ENCODE data around the gene FBXO8.

The FBXO8 gene

DNA sequence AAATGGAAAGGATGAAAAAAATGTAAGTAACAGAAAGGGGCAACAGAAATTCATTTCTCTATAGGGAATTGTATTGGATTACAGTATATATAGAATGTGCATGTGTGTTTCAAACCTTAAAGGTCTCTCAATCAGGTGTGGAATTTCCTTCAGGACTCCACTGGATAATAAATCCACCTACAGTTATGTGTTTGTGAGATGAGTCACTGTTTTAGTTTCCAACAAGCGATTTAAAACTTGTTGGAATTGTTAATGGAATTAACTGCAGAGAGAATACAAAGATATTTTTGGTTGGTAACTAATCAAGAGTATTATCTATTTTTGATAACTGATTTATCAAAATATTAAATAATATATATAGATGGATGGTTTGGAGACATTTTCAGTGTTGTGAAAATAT lies 33.1 kb upstream of the FBXO8 start:
- no peak for DNase-seq (ENCODE audit: low spot score)
- H3K4me3 ChIP-seq (ENCODE audit: severe bottlenecking): no peak overlapping the region
- peaks cover 37% of the 10 kb centered on the region for H3K36me3 ChIP-seq (ENCODE audit: low read depth)
- H3K9me3 ChIP-seq (ENCODE audit: severe bottlenecking): no peaks in the 10 kb centered on the region
- no peaks in the 10 kb centered on the region for H3K27me3 ChIP-seq (ENCODE audit: insufficient read depth, poor library complexity, severe bottlenecking)
- TF ChIP-seq CTCF (IDR thresholded peaks at IDR 0.05; ENCODE audit: poor library complexity, severe bottlenecking): no peak
- H3K4me1 ChIP-seq (ENCODE audit: insufficient read depth, poor library complexity, severe bottlenecking): peaks cover 22% of the 10 kb centered on the region
- ATAC-seq (ENCODE audit: low read depth): 0 out of 3 replicates have a peak, but pooled peaks have one; percentile 45
- peak overlapping the region; percentile 9 for H3K27ac ChIP-seq (ENCODE audit: poor library complexity, severe bottlenecking)

GRCh38 chr4:174314770-174315169 lies 31.3 kb upstream of the FBXO8 start:
- peaks cover 51% of the 10 kb centered on the region for H3K36me3 ChIP-seq (ENCODE audit: low read depth)
- TF ChIP-seq CTCF (IDR thresholded peaks at IDR 0.05; ENCODE audit: poor library complexity, severe bottlenecking): no peak
- H3K9me3 ChIP-seq (ENCODE audit: severe bottlenecking): no peaks in the 10 kb centered on the region
- H3K4me1 ChIP-seq (ENCODE audit: insufficient read depth, poor library complexity, severe bottlenecking): peaks cover 22% of the 10 kb centered on the region
- DNase-seq (ENCODE audit: low spot score) (no peak), ATAC-seq (ENCODE audit: low read depth) (peak; percentile 63)
- H3K27me3 ChIP-seq (ENCODE audit: insufficient read depth, poor library complexity, severe bottlenecking): no peaks in the 10 kb centered on the region
- H3K4me3 ChIP-seq (ENCODE audit: severe bottlenecking): no peak overlapping the region
- no peak overlapping the region for H3K27ac ChIP-seq (ENCODE audit: poor library complexity, severe bottlenecking)

DNA sequence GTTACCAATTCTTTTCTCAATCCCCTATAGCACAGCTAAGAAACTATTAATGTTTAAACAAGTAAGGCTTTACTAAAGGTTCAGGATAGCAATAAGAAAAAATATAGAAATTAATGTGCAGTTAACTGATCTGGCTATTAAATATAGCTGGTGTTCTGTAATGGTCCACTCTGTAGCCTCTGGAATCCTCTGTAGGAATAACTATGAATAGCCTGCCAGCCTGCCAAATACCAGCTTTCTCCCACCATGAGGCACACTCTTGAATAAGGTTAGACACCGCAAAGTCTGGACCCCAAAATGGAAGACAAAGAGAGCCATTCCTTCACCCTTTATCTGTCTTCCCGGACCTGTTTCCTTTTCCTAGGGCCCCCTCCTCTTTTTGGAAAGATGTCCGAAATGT lies 30.8 kb upstream of the FBXO8 start:
- Histone ChIP-seq H3K36me3 (ENCODE audit: low read depth) (peaks cover 48% of the 10 kb centered on the region), H3K4me3 (ENCODE audit: severe bottlenecking) (no peak overlapping the region), H3K9me3 (ENCODE audit: severe bottlenecking) (no peaks in the 10 kb centered on the region), H3K27me3 (ENCODE audit: insufficient read depth, poor library complexity, severe bottlenecking) (no peaks in the 10 kb centered on the region), H3K27ac (ENCODE audit: poor library complexity, severe bottlenecking) (no peak overlapping the region), H3K4me1 (ENCODE audit: insufficient read depth, poor library complexity, severe bottlenecking) (peaks cover 22% of the 10 kb centered on the region)
- DNase-seq (ENCODE audit: low spot score): no peak
- ATAC-seq (ENCODE audit: low read depth): no peak
- no peak for TF ChIP-seq CTCF (IDR thresholded peaks at IDR 0.05; ENCODE audit: poor library complexity, severe bottlenecking)

DNA sequence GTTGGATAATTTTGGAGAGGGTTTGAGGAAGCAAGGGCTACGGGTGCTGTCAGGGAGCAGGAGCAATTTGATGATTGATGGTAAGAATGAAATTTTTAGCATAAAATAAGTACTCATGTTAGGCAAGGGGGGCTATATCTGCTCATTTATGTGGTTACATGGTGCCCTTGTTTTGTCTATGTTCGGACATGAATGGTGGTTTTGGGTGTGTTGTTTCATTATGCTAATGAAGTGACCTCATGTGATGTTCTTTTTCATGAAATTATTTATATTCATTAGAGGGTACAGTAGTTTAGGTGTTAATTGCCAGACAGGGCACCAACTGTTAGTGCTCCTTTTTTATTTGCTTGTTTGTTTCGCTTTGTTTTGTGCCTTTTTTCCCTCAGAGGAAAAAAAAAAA lies 29.5 kb upstream of the FBXO8 start:
- DNase-seq (ENCODE audit: low spot score): no peak
- peaks cover 22% of the 10 kb centered on the region for H3K4me1 ChIP-seq (ENCODE audit: insufficient read depth, poor library complexity, severe bottlenecking)
- ATAC-seq (ENCODE audit: low read depth): no peak
- H3K9me3 ChIP-seq (ENCODE audit: severe bottlenecking): no peaks in the 10 kb centered on the region
- TF ChIP-seq CTCF (IDR thresholded peaks at IDR 0.05; ENCODE audit: poor library complexity, severe bottlenecking): no peak
- H3K4me3 ChIP-seq (ENCODE audit: severe bottlenecking): no peak overlapping the region
- H3K36me3 ChIP-seq (ENCODE audit: low read depth): peaks cover 42% of the 10 kb centered on the region
- H3K27ac ChIP-seq (ENCODE audit: poor library complexity, severe bottlenecking): no peak overlapping the region
- H3K27me3 ChIP-seq (ENCODE audit: insufficient read depth, poor library complexity, severe bottlenecking): no peaks in the 10 kb centered on the region

GRCh38 chr4:174307694-174308093 lies 24.2 kb upstream of the FBXO8 start:
- DNase-seq (ENCODE audit: low spot score): no peak
- no peak overlapping the region for H3K4me3 ChIP-seq (ENCODE audit: severe bottlenecking)
- no peak overlapping the region for H3K27ac ChIP-seq (ENCODE audit: poor library complexity, severe bottlenecking)
- no peaks in the 10 kb centered on the region for H3K4me1 ChIP-seq (ENCODE audit: insufficient read depth, poor library complexity, severe bottlenecking)
- TF ChIP-seq CTCF (IDR thresholded peaks at IDR 0.05; ENCODE audit: poor library complexity, severe bottlenecking): no peak
- peaks cover 54% of the 10 kb centered on the region for H3K36me3 ChIP-seq (ENCODE audit: low read depth)
- no peak for ATAC-seq (ENCODE audit: low read depth)
- H3K27me3 ChIP-seq (ENCODE audit: insufficient read depth, poor library complexity, severe bottlenecking): no peaks in the 10 kb centered on the region
- H3K9me3 ChIP-seq (ENCODE audit: severe bottlenecking): no peaks in the 10 kb centered on the region
